ENCODE measurements around the gene CDC123.
A peak's percentile ranks its signal among the peaks of the same experiment; 100 is the strongest.

Gene CDC123

GRCh38 chr10:12195281-12195602 is 746 bp upstream of the CDC123 start:
- no peak for DNase-seq (ENCODE audit: low read depth in 1 of 2, low spot score in 1 of 2)
- no peak for TF ChIP-seq SPI1 (IDR thresholded peaks at IDR 0.05; ENCODE audit: borderline replicate concordance, low read depth)
- TF ChIP-seq, protein P1, sequence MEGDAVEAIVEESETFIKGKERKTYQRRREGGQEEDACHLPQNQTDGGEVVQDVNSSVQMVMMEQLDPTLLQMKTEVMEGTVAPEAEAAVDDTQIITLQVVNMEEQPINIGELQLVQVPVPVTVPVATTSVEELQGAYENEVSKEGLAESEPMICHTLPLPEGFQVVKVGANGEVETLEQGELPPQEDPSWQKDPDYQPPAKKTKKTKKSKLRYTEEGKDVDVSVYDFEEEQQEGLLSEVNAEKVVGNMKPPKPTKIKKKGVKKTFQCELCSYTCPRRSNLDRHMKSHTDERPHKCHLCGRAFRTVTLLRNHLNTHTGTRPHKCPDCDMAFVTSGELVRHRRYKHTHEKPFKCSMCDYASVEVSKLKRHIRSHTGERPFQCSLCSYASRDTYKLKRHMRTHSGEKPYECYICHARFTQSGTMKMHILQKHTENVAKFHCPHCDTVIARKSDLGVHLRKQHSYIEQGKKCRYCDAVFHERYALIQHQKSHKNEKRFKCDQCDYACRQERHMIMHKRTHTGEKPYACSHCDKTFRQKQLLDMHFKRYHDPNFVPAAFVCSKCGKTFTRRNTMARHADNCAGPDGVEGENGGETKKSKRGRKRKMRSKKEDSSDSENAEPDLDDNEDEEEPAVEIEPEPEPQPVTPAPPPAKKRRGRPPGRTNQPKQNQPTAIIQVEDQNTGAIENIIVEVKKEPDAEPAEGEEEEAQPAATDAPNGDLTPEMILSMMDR (IDR thresholded peaks at IDR 0.05; ENCODE audit: insufficient read depth, low read length): no peak
- no peak for TF ChIP-seq POLR2AphosphoS5 (IDR thresholded peaks at IDR 0.05; ENCODE audit: low read depth)
- no peak for TF ChIP-seq GABPA (IDR thresholded peaks at IDR 0.05; ENCODE audit: low read depth)
- TF ChIP-seq, protein P2, sequence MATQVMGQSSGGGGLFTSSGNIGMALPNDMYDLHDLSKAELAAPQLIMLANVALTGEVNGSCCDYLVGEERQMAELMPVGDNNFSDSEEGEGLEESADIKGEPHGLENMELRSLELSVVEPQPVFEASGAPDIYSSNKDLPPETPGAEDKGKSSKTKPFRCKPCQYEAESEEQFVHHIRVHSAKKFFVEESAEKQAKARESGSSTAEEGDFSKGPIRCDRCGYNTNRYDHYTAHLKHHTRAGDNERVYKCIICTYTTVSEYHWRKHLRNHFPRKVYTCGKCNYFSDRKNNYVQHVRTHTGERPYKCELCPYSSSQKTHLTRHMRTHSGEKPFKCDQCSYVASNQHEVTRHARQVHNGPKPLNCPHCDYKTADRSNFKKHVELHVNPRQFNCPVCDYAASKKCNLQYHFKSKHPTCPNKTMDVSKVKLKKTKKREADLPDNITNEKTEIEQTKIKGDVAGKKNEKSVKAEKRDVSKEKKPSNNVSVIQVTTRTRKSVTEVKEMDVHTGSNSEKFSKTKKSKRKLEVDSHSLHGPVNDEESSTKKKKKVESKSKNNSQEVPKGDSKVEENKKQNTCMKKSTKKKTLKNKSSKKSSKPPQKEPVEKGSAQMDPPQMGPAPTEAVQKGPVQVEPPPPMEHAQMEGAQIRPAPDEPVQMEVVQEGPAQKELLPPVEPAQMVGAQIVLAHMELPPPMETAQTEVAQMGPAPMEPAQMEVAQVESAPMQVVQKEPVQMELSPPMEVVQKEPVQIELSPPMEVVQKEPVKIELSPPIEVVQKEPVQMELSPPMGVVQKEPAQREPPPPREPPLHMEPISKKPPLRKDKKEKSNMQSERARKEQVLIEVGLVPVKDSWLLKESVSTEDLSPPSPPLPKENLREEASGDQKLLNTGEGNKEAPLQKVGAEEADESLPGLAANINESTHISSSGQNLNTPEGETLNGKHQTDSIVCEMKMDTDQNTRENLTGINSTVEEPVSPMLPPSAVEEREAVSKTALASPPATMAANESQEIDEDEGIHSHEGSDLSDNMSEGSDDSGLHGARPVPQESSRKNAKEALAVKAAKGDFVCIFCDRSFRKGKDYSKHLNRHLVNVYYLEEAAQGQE (IDR thresholded peaks at IDR 0.05; ENCODE audit: insufficient replicate concordance, low read depth): no peak
- H3K27ac ChIP-seq (replicated peaks): peak overlapping the region; percentile 98
- no peaks in the 10 kb centered on the region for H3K27me3 ChIP-seq (ENCODE audit: insufficient read depth, poor library complexity, severe bottlenecking)
- peak overlapping the region; percentile 81 for H3K4me3 ChIP-seq (replicated peaks; ENCODE audit: insufficient read depth, low read length)

DNA sequence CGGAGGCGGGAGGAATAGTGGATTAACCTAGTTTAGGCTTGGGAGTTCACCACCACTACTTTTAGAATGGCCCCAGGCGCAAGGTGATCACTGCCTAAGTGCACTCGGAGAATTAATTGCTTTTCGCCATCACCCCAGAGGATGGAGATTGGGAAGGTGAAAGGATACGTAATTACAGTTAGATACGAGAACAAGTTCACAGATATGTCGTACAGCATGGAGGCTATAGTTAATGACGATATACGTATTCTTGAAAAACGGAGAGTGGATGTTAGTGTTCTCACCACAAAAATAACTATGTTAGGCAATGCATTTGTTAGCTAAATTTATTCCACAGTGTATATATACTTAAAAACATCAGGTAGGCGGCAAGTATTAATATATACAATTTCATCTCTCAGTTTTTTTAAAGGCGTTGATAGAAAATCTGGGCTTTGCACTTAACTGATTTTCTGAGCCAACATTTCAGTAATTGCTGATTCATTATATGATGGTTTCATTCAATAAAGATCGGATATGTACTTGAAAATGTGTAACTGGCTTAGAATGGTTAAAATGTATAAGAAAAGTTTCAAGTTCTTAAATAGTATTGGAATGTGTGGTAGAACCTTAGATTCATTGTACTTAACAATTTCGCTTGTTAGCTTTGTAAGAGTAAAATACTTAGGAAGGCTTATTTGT is 683 bp downstream of the CDC123 start:
- H3K27ac ChIP-seq (replicated peaks): peak overlapping the region; percentile 98
- no peaks in the 10 kb centered on the region for H3K27me3 ChIP-seq (ENCODE audit: insufficient read depth, poor library complexity, severe bottlenecking)
- DNase-seq (ENCODE audit: low read depth in 1 of 2, low spot score in 1 of 2): no peak
- TF ChIP-seq, protein P2 (IDR thresholded peaks at IDR 0.05; ENCODE audit: insufficient replicate concordance, low read depth): no peak
- TF ChIP-seq, protein P1 (IDR thresholded peaks at IDR 0.05; ENCODE audit: insufficient read depth, low read length): no peak
- TF ChIP-seq SPI1 (IDR thresholded peaks at IDR 0.05; ENCODE audit: borderline replicate concordance, low read depth): no peak
- no peak for TF ChIP-seq GABPA (IDR thresholded peaks at IDR 0.05; ENCODE audit: low read depth)
- TF ChIP-seq POLR2AphosphoS5 (IDR thresholded peaks at IDR 0.05; ENCODE audit: low read depth): no peak
- peak overlapping the region; percentile 81 for H3K4me3 ChIP-seq (replicated peaks; ENCODE audit: insufficient read depth, low read length)

DNA sequence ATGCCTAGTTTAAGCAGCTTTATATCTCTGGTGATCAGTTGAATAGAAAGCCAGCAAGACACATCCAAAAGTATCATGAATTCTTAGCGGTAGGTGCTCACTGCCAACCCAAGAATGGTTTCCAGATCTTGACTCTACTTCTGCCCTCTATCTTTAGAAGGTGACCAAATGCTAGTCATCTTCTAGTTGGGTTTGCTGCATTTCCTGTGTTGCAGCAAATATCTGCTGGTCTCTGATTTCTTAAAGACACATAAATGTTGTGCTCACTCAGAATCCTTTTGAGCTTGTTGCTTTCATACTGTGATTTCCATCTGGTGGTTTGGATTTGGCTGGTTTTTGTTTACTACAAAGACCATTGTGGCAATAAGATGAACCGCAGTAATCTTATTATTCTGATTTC is 2.2 kb downstream of the CDC123 start:
- Histone ChIP-seq H3K27me3 (ENCODE audit: insufficient read depth, poor library complexity, severe bottlenecking) (no peaks in the 10 kb centered on the region), H3K4me3 (replicated peaks; ENCODE audit: insufficient read depth, low read length) (peak overlapping the region; percentile 81), H3K27ac (replicated peaks) (no peak overlapping the region)
- DNase-seq (ENCODE audit: low read depth in 1 of 2, low spot score in 1 of 2): no peak
- TF ChIP-seq GABPA (IDR thresholded peaks at IDR 0.05; ENCODE audit: low read depth): no peak
- TF ChIP-seq, protein P2 (IDR thresholded peaks at IDR 0.05; ENCODE audit: insufficient replicate concordance, low read depth): no peak
- no peak for TF ChIP-seq POLR2AphosphoS5 (IDR thresholded peaks at IDR 0.05; ENCODE audit: low read depth)
- TF ChIP-seq, protein P1 (IDR thresholded peaks at IDR 0.05; ENCODE audit: insufficient read depth, low read length): no peak
- TF ChIP-seq SPI1 (IDR thresholded peaks at IDR 0.05; ENCODE audit: borderline replicate concordance, low read depth): no peak
